PC-3 (cell line): ENCODE results near the gene KRTAP3-2. TPM values are rescaled to one million over a fixed set of nuclear protein-coding genes. Genes with fewer than 3 reads are reported as not detected.

Experiments used
- ATAC-seq: fragments of 200-7000 bp; cut with Tn5 transposase; 2 replicates; pipeline ENCODE4 v1.9.1; 2020; ENCODE audit warnings: mild to moderate bottlenecking, moderate library complexity
- BruUV-seq: library from RNA; stranded (reverse); fragments of 400-500 nt; replicated peaks from 2 replicates; lab custom pipeline; 2021; lab: Mats Ljungman, UMichigan
- CTCF ChIA-PET: fragments of 300-600 bp; sonication (Branson Sonifier 250); formaldehyde crosslinking; loops from one replicate; lab custom pipeline; 2022; ENCODE audit warnings: antibody characterized with exemption; lab: Charles Lee
- POLR2A ChIA-PET: fragments of 300-600 bp; sonication (Branson Sonifier 250); formaldehyde crosslinking; loops from one replicate; lab custom pipeline; 2022; ENCODE audit warnings: antibody characterized with exemption; ENCODE audit not compliant: unreplicated experiment; lab: Charles Lee
- DNase-seq: peaks from one replicate; pipeline ENCODE4 v3.0.0-alpha.2; 2015
- H2AFZ ChIP-seq: fragments of 300-600 bp; sonication (generic); 2 replicates; pipeline ENCODE4 v1.6.0; 2016; ENCODE audit warnings: antibody characterized with exemption, low read length
- H3F3A ChIP-seq: fragments of 300-600 bp; sonication (generic); one replicate; pipeline ENCODE4 v1.6.0; 2017; ENCODE audit warnings: antibody characterized with exemption, low read length, control low read depth, mild to moderate bottlenecking; ENCODE audit not compliant: unreplicated experiment
- H3K27ac ChIP-seq: fragments of 300-600 bp; sonication (generic); 2 replicates; pipeline ENCODE4 v1.5.1; 2016; ENCODE audit warnings: mild to moderate bottlenecking, low read length
- H3K27me3 ChIP-seq: fragments of 300-600 bp; sonication (generic); 2 replicates; pipeline ENCODE4 v1.6.1; 2016; ENCODE audit warnings: low read length, mixed read lengths
- H3K36me3 ChIP-seq: fragments of 300-600 bp; sonication (generic); 2 replicates; pipeline ENCODE4 v1.6.1; 2016; ENCODE audit warnings: low read depth, mixed run types, low read length, mixed read lengths
- H3K4me1 ChIP-seq: fragments of 300-600 bp; sonication (generic); 2 replicates; pipeline ENCODE4 v1.5.1; 2016; ENCODE audit warnings: low read length; ENCODE audit not compliant: insufficient read depth
- H3K4me2 ChIP-seq: fragments of 300-600 bp; sonication (generic); 2 replicates; pipeline ENCODE4 v1.6.0; 2016; ENCODE audit warnings: low read length
- H3K4me3 ChIP-seq: fragments of 300-600 bp; sonication (generic); 2 replicates; pipeline ENCODE4 v1.5.1; 2016; ENCODE audit warnings: mild to moderate bottlenecking, low read length, mixed read lengths
- H3K79me2 ChIP-seq: fragments of 300-600 bp; sonication (generic); 2 replicates; pipeline ENCODE4 v1.6.1; 2017; ENCODE audit warnings: low read length, mixed read lengths
- H3K9ac ChIP-seq: fragments of 300-600 bp; sonication (generic); 2 replicates; pipeline ENCODE4 v1.6.0; 2016; ENCODE audit warnings: mild to moderate bottlenecking, low read length
- H3K9me2 ChIP-seq: fragments of 300-600 bp; sonication (generic); replicated peaks from 2 replicates; pipeline ENCODE4 v1.6.1; 2016; ENCODE audit warnings: mixed run types, low read length, mixed read lengths
- H3K9me3 ChIP-seq: fragments of 300-600 bp; sonication (generic); 2 replicates; pipeline ENCODE4 v1.6.1; 2016; ENCODE audit warnings: low read length, mixed read lengths
- H4K20me1 ChIP-seq: fragments of 300-600 bp; sonication (generic); 2 replicates; pipeline ENCODE4 v1.6.1; 2016; ENCODE audit warnings: low read length, mixed read lengths
- EZH2 ChIP-seq: fragments of 300-600 bp; sonication (generic); IDR thresholded peaks from one replicate; pipeline ENCODE4 v1.6.1; 2017; ENCODE audit warnings: antibody characterized with exemption, mild to moderate bottlenecking, low read length; ENCODE audit not compliant: unreplicated experiment
- EZH2phosphoT487 ChIP-seq: fragments of 300-600 bp; sonication (generic); IDR thresholded peaks from 2 replicates; pipeline ENCODE4 v1.6.1; 2018; ENCODE audit warnings: mild to moderate bottlenecking, antibody characterized with exemption, low read length, borderline replicate concordance
- intact Hi-C: fragments of 100-400 bp; cut with micrococcal nuclease; formaldehyde crosslinking; loops from 2 replicates; pipeline ENCODE4 v1.9.0; 2023
- total RNA-seq: library from RNA; depleted of rRNA; stranded (reverse); fragments of >200 nt; gene quantifications from 2 replicates; pipeline ENCODE4 v1.2.3, GENCODE V29; 2014
- TF ChIP-seq, protein P1 (sequence below): fragments of 300-600 bp; sonication (generic); conservative IDR thresholded peaks from 2 replicates; pipeline ENCODE4 v1.5.1; 2017; ENCODE audit warnings: antibody characterized with exemption, low read depth, mild to moderate bottlenecking, low read length

Gene KRTAP3-2
- total RNA-seq, 1 experiment from 2014 or later = not detected

DNA sequence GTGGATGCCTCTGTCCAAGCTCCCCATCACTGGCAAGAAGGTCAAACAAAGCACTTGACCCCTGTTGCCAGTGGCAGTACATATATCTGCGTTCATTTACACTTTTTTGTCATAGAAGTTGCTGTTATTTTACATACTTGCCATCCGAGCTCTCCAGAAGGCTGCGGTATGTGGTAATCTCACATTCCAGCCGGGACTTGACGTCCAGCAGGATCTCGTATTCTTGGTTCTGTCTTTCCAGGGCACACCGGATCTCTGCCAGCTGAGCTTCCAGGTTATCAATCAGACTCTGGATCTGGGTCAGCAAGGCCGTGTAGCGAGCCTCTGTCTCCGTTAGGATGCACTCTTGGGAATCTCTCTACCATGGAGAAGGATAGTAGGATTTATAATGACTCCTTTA is 39.6 kb downstream of the KRTAP3-2 start:
- CTCF ChIA-PET = no interaction called here
- no peak overlapping the region for H3K4me2 ChIP-seq
- H3K4me1 ChIP-seq = peaks cover 41% of the 10 kb centered on the region
- no peaks in the 10 kb centered on the region; the same call in 1 of the 2 replicates for H3K36me3 ChIP-seq
- ATAC-seq (no peak), DNase-seq (no peak)
- H3K27ac ChIP-seq = no peak overlapping the region
- H3K79me2 ChIP-seq = no peaks in the 10 kb centered on the region
- BruUV-seq = no TSS peak
- H3K9me3 ChIP-seq = no peaks in the 10 kb centered on the region
- TF ChIP-seq EZH2phosphoT487 = no peak
- intact Hi-C loops = no loop called here
- H3K9me2 ChIP-seq = no peaks in the 10 kb centered on the region
- H3F3A ChIP-seq = peaks cover 6% of the 10 kb centered on the region
- H2AFZ ChIP-seq = no peak overlapping the region
- H3K4me3 ChIP-seq = no peak overlapping the region
- no peak overlapping the region for H3K9ac ChIP-seq
- no peaks in the 10 kb centered on the region for H3K27me3 ChIP-seq
- POLR2A ChIA-PET = no interaction called here
- H4K20me1 ChIP-seq = no peaks in the 10 kb centered on the region

DNA sequence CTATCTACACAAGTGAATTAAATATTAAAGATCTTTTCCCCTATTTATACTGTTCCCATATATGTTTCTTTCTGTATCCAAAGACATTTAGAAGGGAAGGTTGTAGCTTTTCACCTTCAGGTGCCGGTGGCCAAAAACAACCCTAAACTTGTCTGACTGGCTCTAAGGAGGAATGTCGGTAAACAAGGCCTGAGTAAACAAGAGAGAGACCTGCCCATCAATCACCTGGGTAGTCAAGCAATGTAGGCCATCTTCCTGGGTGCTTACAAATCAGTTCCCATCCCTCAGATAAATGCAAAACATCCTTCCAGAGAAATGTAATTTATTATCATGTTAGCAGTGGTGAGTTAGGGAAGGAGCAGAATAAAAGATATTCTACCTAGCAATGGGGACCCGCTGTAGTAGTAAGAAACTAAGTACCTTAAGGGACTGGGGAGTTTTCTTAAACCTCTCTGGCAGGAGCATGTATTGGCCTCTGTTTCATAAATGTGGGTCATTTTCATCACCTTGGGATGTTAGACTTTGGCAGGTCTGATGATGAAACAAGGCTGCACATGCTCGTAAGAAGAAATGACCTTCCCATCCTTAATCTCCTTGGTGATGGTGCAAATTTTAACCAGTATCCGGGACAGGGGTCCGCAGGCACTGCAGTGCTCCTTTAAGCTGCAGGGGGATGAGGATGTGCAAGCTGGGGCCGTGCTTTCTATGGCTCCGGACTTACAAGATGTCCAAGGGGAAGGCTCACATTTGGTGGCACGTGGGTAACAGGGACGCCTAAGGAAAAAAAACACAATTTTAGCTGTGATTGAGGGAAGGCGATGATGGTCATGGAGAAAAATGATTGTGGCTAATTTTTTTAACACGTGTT is 41.4 kb downstream of the KRTAP3-2 start:
- TF ChIP-seq EZH2phosphoT487 (no peak), EZH2 (no peak)
- TF ChIP-seq, protein P1, sequence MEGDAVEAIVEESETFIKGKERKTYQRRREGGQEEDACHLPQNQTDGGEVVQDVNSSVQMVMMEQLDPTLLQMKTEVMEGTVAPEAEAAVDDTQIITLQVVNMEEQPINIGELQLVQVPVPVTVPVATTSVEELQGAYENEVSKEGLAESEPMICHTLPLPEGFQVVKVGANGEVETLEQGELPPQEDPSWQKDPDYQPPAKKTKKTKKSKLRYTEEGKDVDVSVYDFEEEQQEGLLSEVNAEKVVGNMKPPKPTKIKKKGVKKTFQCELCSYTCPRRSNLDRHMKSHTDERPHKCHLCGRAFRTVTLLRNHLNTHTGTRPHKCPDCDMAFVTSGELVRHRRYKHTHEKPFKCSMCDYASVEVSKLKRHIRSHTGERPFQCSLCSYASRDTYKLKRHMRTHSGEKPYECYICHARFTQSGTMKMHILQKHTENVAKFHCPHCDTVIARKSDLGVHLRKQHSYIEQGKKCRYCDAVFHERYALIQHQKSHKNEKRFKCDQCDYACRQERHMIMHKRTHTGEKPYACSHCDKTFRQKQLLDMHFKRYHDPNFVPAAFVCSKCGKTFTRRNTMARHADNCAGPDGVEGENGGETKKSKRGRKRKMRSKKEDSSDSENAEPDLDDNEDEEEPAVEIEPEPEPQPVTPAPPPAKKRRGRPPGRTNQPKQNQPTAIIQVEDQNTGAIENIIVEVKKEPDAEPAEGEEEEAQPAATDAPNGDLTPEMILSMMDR = no peak
- Histone ChIP-seq H3K9me3 (no peaks in the 10 kb centered on the region), H3K79me2 (no peaks in the 10 kb centered on the region), H3K4me1 (peaks cover 58% of the 10 kb centered on the region), H3K27me3 (no peaks in the 10 kb centered on the region), H3K9me2 (no peaks in the 10 kb centered on the region), H3K9ac (peak overlapping the region; percentile 52), H3F3A (peaks cover 6% of the 10 kb centered on the region), H4K20me1 (no peaks in the 10 kb centered on the region), H3K36me3 (no peaks in the 10 kb centered on the region), H3K4me3 (no peak overlapping the region), H3K27ac (peak overlapping the region; percentile 92), H2AFZ (no peak overlapping the region), H3K4me2 (peak overlapping the region; percentile 58)
- intact Hi-C loops = loop anchor here (5.0 kb wide), 1 partner anchor 104 kb away; the partner anchor contains the start of gene KRTAP2-3
- ChIA-PET CTCF (no interaction called here), POLR2A (no interaction called here)
- BruUV-seq = no TSS peak
- ATAC-seq = peak; percentile 39
- peak; percentile 82 for DNase-seq

DNA sequence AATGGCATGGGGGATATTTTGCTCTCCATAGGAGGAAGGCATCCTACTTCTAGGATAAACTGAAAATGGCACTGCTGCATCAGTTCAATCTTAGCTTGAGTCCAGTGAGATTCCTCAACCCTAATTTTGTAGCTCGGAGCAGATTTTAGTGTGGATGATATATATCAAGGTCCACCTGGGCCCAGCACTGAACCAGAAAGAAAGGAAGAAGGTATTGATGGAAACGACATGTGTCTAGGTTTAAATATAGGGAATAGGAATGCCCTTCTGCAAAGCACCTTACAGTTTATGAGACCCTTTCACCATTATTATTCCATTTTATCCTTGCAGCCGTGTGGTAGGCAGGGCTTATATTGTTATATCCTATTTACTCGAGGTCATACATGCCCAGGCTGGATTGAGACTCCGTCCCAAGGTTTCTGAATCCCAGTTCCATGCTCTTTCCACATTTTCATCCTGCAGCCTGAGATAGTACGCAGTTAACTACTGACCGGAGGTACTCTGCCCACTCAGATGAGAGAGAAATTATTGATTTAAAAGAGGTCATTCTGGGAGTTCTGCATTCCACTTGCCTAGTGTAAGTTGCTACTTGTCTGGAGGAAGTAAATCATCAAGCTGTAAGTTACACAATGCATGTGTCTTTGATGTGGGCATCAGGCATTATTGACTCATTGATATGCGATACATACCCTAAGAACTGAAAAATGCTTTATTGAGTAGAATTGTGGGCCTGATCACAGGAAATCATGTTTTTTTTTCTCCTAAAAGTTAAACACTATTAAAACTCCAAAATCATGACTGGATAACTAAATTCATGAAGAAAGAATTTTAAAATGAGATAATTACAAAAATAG is 43.1 kb downstream of the KRTAP3-2 start:
- Histone ChIP-seq H3K27ac (peak overlapping the region; percentile 92), H3F3A (peaks cover 6% of the 10 kb centered on the region), H3K79me2 (no peaks in the 10 kb centered on the region), H3K27me3 (no peaks in the 10 kb centered on the region), H3K36me3 (no peaks in the 10 kb centered on the region), H3K4me2 (peak overlapping the region; percentile 58), H3K4me3 (peak overlapping the region; percentile 4; the same call in 1 of the 2 replicates), H2AFZ (no peak overlapping the region), H4K20me1 (no peaks in the 10 kb centered on the region), H3K4me1 (peaks cover 70% of the 10 kb centered on the region), H3K9ac (peak overlapping the region; percentile 55), H3K9me2 (no peaks in the 10 kb centered on the region), H3K9me3 (no peaks in the 10 kb centered on the region)
- ATAC-seq = peak; percentile 89
- peak; percentile 96 for DNase-seq
- intact Hi-C loops = loop anchor here (1.0 to 5.0 kb wide), 2 partner anchors 41 to 106 kb away; partner anchors contain the start of gene KRTAP2-3
- CTCF ChIA-PET = no interaction called here
- BruUV-seq = TSS peak; percentile 84
- POLR2A ChIA-PET = interaction anchor here (0.6 to 0.7 kb wide), 3 partner anchors 27 to 711 kb away, joined by 3 to 6 read pairs (median 5); no protein-coding TSS in a partner anchor
- TF ChIP-seq, protein P1 = no peak
- TF ChIP-seq EZH2 = no peak
- no peak for TF ChIP-seq EZH2phosphoT487
